HG03575 (cell line): ENCODE data around the gene PAFAH1B1.
"Not testable (repeated sequence)": the region's sequence is repeated elsewhere in the genome, so short reads cannot be mapped to it uniquely, and the experiment has no call there.

ENCODE experiments used
- ATAC-seq: cut with Tn5 transposase; IDR thresholded peaks from one replicate; pipeline ENCODE4 v1.9.1; 2021; ENCODE audit not compliant: unreplicated experiment, insufficient number of reproducible peaks, low FRiP score; ENCODE audit errors: extremely low read depth

The PAFAH1B1 gene

GRCh38 chr17:2593821-2594721, 617 bp downstream of the PAFAH1B1 start:
- no peak for ATAC-seq

- ATAC-seq: no peak
Measured at GRCh38 chr17:2594722-2595599, 1.5 kb downstream of the PAFAH1B1 start.

- no peak for ATAC-seq
Measured at GRCh38 chr17:2595716-2596115, 2.3 kb downstream of the PAFAH1B1 start.

GRCh38 chr17:2598166-2598565, 4.7 kb downstream of the PAFAH1B1 start:
- no peak for ATAC-seq

- ATAC-seq: no peak
Measured at GRCh38 chr17:2602597-2603017, 9.2 kb downstream of the PAFAH1B1 start.

- ATAC-seq: no peak
Measured at GRCh38 chr17:2608350-2608913, 15.0 kb downstream of the PAFAH1B1 start.

- no peak for ATAC-seq
Measured at GRCh38 chr17:2609091-2609490, 15.6 kb downstream of the PAFAH1B1 start.

GRCh38 chr17:2610195-2611175, 17.0 kb downstream of the PAFAH1B1 start:
- ATAC-seq: no peak

- no peak for ATAC-seq
Measured at GRCh38 chr17:2611627-2612026, 18.2 kb downstream of the PAFAH1B1 start.

GRCh38 chr17:2612630-2613029, 19.2 kb downstream of the PAFAH1B1 start:
- ATAC-seq: no peak

- no peak for ATAC-seq
Measured at GRCh38 chr17:2613089-2613808, 19.8 kb downstream of the PAFAH1B1 start.

GRCh38 chr17:2615882-2616281, 22.4 kb downstream of the PAFAH1B1 start:
- no peak for ATAC-seq

GRCh38 chr17:2621241-2621640, 27.8 kb downstream of the PAFAH1B1 start:
- no peak for ATAC-seq

- not testable (repeated sequence) for ATAC-seq
Measured at GRCh38 chr17:2621951-2622405, 28.5 kb downstream of the PAFAH1B1 start.

- not testable (repeated sequence) for ATAC-seq
Measured at GRCh38 chr17:2622721-2623301, 29.4 kb downstream of the PAFAH1B1 start.

GRCh38 chr17:2624292-2624731, 30.9 kb downstream of the PAFAH1B1 start:
- ATAC-seq: no peak

GRCh38 chr17:2626626-2627219, 33.3 kb downstream of the PAFAH1B1 start:
- ATAC-seq: not testable (repeated sequence)
